CD4-positive, alpha-beta T cell treated with Interleukin-4 for 1 hour (primary cell): ENCODE results near the gene SEZ6L.

ENCODE experiments used
- DNase-seq, 2 donors: peaks; one replicate each; pipeline ENCODE4 v3.0.0-alpha.2; 2020 to 2022

The SEZ6L gene

DNA sequence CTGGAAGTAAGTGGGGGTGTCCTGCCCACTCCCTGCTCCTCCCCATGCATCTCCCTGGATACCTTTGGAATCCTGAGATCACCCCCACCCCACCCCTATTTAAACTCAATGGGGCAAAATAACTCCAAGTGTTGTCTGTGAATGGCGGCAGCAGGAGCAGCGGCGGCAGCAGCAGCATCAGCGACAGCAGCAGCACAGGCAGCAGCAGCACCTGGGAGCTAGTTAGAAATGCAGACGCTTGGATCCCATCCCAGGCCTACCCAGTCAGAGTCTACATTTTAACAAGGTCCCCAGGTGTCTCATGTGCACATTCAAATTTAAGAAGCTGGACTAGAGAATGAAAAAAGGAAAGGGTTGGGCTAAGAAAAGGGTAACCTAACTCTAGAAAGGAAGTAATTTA is 82.6 kb downstream of the SEZ6L start:
- DNase-seq: no peak

- DNase-seq: no peak
Measured at GRCh38 chr22:26259510-26259909, 90.2 kb downstream of the SEZ6L start.

GRCh38 chr22:26264162-26264561 is 94.9 kb downstream of the SEZ6L start:
- DNase-seq: no peak

GRCh38 chr22:26265281-26265680 is 96.0 kb downstream of the SEZ6L start:
- no peak for DNase-seq

DNA sequence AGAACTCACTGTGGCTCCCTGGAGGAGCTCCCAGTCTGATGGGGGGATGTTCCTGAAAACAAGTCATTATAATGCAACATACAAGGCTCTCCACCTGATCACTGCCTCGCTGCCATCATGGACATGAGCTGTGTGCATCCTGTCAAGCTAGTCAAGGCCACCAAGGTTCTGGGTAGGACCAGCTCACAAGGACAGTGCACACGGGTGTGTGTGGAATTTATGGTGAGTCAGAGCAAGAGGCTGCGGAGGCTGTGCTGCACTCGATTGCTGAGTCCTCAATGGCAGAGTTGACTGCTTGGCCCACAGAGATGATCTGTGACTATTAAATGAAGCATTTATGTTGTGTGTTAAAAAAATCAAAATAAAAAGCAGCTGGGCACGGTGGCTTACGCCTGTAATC is 96.6 kb downstream of the SEZ6L start:
- DNase-seq: no peak

GRCh38 chr22:26267856-26268255 is 98.6 kb downstream of the SEZ6L start:
- no peak for DNase-seq

DNA sequence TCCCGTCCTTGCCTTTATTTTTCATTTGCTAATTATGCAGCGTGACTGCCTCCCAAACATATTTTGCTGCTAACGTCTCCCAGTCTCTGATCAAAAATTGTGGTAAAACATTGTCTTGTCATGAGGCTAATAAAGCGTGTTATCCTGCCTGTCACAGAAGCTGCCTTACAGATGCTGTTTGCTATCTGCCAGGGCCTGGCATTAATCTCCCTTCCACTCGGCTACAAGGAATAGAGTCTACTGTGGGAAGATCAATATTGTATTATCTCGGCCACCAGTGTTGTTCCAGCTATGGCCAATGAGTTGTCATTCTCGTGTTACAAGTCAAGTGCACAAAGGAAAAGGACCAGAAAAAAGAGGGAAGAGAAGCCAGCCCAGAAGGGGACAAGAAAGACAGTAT is 100.3 kb downstream of the SEZ6L start:
- no peak for DNase-seq

- DNase-seq: no peak
Measured at GRCh38 chr22:26271427-26271826, 102.2 kb downstream of the SEZ6L start.

GRCh38 chr22:26273011-26273675 is 103.9 kb downstream of the SEZ6L start:
- DNase-seq: no peak

DNA sequence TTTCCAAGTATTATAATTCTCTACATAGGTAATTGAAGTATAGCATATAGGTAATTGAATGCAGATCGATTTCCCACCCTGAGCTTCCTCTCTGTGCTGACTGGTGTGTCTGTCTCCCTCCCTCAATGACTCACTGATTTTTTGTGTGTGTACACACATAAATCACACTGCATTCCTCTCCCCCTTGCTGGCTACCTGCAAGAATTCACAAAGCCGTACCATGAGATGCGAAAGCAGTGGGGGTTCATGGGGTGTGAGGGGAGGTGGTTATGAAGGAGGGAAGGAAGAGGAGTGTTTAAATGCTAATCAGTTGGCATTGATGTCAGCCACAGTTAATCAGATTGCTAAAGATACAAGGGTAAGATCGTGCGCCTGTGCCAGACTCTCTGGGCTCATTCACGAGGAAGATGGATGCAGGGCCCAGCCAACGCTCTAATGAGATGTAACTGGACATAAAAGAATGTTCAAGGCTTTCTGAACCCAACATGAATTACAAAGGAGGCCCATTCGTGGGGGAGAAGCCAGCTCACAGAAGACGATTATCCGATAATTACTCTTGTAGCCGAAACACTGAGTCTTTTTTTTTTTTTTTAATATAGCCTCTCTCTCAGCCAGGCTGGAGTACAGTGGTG is 107.4 kb downstream of the SEZ6L start:
- no peak for DNase-seq

DNA sequence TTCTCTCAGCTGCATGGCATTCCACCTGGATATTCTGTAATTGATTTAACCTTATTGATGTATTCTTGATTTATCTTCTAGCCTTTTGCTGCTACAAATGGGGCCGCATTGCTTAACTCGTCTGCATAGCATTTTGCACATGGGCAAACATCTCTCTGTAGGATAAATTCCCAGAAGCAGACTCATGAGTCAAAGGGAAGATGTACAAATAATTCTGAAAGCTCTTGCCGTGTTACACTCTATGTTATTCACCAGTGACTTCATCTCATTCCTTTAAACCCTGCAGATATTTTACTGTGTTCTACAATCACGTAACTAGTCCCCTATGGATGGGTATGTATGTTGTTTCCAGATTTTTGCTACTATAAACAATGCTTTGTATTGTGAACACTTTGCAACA is 112.7 kb downstream of the SEZ6L start:
- DNase-seq: no peak

GRCh38 chr22:26283330-26283729 is 114.1 kb downstream of the SEZ6L start:
- no peak for DNase-seq

- DNase-seq: no peak
Measured at GRCh38 chr22:26285632-26286031, 116.4 kb downstream of the SEZ6L start.

GRCh38 chr22:26286091-26286820 is 117.0 kb downstream of the SEZ6L start:
- DNase-seq: no peak

DNA sequence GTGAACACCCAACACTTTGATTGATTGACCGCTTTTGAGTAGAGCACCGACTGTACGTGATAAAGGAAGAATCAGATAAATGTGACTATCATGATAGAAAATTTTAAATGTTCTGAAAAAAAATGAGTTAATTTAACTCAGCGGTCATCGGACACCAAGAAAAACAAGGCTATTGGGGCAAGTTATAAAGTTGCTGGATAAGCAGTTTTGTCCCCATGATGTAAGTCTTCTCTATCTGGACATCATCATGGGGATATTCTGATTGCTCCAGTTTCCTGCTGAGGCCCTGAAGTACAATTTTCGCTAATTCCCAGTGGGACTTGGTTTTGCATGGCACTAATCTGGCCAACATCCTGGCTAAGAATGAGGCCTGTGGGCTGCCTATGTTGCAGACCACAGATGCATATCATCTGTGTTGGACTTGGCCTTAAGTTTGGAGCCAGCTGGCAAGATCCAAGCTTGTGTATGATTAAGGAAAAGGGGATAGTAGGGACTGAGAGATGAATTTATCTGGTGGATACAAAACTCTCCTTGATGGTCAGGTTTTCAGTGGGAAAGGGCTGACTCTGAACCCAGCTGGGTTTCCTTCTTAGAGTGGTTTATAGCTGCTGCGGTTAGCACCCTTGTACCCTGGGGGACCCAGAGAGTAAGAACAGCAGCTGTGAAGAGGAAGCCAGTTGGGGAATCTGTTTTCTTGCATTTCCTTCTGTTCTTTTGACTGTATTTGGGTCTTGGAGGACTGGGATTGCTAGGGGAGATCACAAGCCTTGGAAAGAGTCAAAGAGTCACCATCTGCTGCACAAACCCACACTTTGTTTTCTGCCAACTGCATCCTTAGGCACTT is 118.3 kb downstream of the SEZ6L start:
- no peak for DNase-seq

GRCh38 chr22:26289611-26290101 is 120.4 kb downstream of the SEZ6L start:
- DNase-seq: no peak

GRCh38 chr22:26291940-26292666 is 122.8 kb downstream of the SEZ6L start:
- no peak for DNase-seq

GRCh38 chr22:26292667-26292995 is 123.4 kb downstream of the SEZ6L start:
- no peak for DNase-seq

DNA sequence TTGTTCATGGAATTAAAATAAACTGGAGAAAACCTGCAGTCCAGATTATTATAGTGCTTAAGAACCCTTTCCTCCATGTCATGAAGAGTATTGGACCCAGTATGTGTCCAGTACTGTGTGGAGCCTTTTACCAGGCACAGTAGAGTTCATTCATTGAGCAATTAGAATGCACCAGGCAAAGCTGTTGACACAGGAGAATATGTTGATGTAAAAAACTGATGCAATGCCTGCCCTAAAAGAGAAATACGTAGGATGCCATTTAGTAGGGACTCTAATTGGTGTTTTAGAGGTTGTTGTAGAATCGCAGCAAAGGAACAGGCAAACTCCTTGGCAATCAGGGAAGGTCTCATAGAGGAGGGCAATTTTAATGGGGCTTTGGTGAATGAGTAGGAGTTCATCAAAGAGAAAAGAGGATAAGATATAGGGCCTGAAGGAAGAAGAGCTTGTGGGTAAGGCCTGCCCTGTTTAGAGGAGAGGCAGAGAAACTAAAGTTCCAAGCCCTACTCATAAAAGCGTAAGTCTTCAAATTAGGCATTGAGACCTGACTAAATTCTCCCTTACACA is 126.4 kb downstream of the SEZ6L start:
- no peak for DNase-seq

- no peak for DNase-seq
Measured at GRCh38 chr22:26298605-26299310, 129.5 kb downstream of the SEZ6L start.

- no peak for DNase-seq
Measured at GRCh38 chr22:26302726-26303125, 133.5 kb downstream of the SEZ6L start.

GRCh38 chr22:26303475-26303874 is 134.2 kb downstream of the SEZ6L start:
- DNase-seq: no peak
